BLaER1 treated with 17β-estradiol and CSF1 and Interleukin-3, amounts not matched to agents 10 nM and 100 nM (cell line): ENCODE measurements around the gene UVSSA.
A peak's percentile ranks its signal among the peaks of the same experiment; 100 is the strongest.

ENCODE experiments used
- H3K27ac ChIP-seq, 11 experiments: shearing (Covaris generic); formaldehyde crosslinking; 2 replicates each; pipeline ENCODE4 v1.8.1; 2022
- H3K27me3 ChIP-seq, 11 experiments: shearing (Covaris generic); formaldehyde crosslinking; 2 replicates each; pipeline ENCODE4 v1.8.1; 2022
- H3K36me3 ChIP-seq, 11 experiments: shearing (Covaris generic); formaldehyde crosslinking; 2 replicates each; pipeline ENCODE4 v1.8.1; 2022
- H3K4me1 ChIP-seq, 10 experiments: shearing (Covaris generic); formaldehyde crosslinking; 2 replicates each; pipeline ENCODE4 v1.8.1; 2022
- H3K4me2 ChIP-seq, 11 experiments: shearing (Covaris generic); formaldehyde crosslinking; 2 replicates each; pipeline ENCODE4 v1.8.1; 2022
- H3K4me3 ChIP-seq, 10 experiments: shearing (Covaris generic); formaldehyde crosslinking; 2 replicates each; pipeline ENCODE4 v1.8.1; 2022
- H3K9ac ChIP-seq, 11 experiments: shearing (Covaris generic); formaldehyde crosslinking; 2 replicates each; pipeline ENCODE4 v1.8.1; 2022
- H3K9me3 ChIP-seq, 11 experiments: shearing (Covaris generic); formaldehyde crosslinking; replicated peaks in 1 of 11; 2 replicates each; pipeline ENCODE4 v1.8.1; 2022
- H4K20me1 ChIP-seq, 11 experiments: shearing (Covaris generic); formaldehyde crosslinking; 2 replicates each; pipeline ENCODE4 v1.8.1; 2022
- Cebpa-rat ChIP-seq, 11 experiments: shearing (Covaris generic); IDR thresholded peaks; 2 replicates each; pipeline ENCODE4 v1.8.1; 2022

The UVSSA gene

GRCh38 chr4:1400191-1400805 is 53.3 kb downstream of the UVSSA start:
- H3K4me1 ChIP-seq = no peaks in the 10 kb centered on the region
- no peaks in the 10 kb centered on the region for H3K27me3 ChIP-seq
- H3K36me3 ChIP-seq = peaks cover 0 to 5% (median 0%) of the 10 kb centered on the region in 11 experiments; a peak in 6 of 22 replicates
- H3K9ac ChIP-seq = no peak overlapping the region
- H3K4me2 ChIP-seq = no peak overlapping the region
- H3K4me3 ChIP-seq = no peak overlapping the region
- H3K27ac ChIP-seq = no peak overlapping the region
- H3K9me3 ChIP-seq = peaks cover 92 to 95% (median 93%) of the 10 kb centered on the region in 11 experiments
- TF ChIP-seq Cebpa-rat (IDR thresholded peaks at IDR 0.05) = no peak
- no peaks in the 10 kb centered on the region for H4K20me1 ChIP-seq

GRCh38 chr4:1400831-1401408 is 53.9 kb downstream of the UVSSA start:
- Histone ChIP-seq H3K9ac (no peak overlapping the region), H3K27ac (no peak overlapping the region), H3K4me1 (no peaks in the 10 kb centered on the region), H3K36me3 (no peaks in the 10 kb centered on the region), H4K20me1 (no peaks in the 10 kb centered on the region), H3K27me3 (no peaks in the 10 kb centered on the region), H3K9me3 (peaks cover 92 to 95% (median 93%) of the 10 kb centered on the region in 11 experiments), H3K4me3 (no peak overlapping the region), H3K4me2 (no peak overlapping the region)
- no peak for TF ChIP-seq Cebpa-rat (IDR thresholded peaks at IDR 0.05)

GRCh38 chr4:1401409-1402020 is 54.5 kb downstream of the UVSSA start:
- Histone ChIP-seq H3K9ac (no peak overlapping the region), H3K36me3 (no peaks in the 10 kb centered on the region), H3K9me3 (peaks cover 92 to 95% (median 93%) of the 10 kb centered on the region in 11 experiments), H3K4me2 (no peak overlapping the region), H3K4me1 (no peaks in the 10 kb centered on the region), H3K27ac (no peak overlapping the region), H3K27me3 (no peaks in the 10 kb centered on the region), H3K4me3 (no peak overlapping the region), H4K20me1 (no peaks in the 10 kb centered on the region)
- TF ChIP-seq Cebpa-rat (IDR thresholded peaks at IDR 0.05) = no peak

GRCh38 chr4:1402021-1402515 is 55.1 kb downstream of the UVSSA start:
- H4K20me1 ChIP-seq = no peaks in the 10 kb centered on the region
- TF ChIP-seq Cebpa-rat (IDR thresholded peaks at IDR 0.05) = no peak
- H3K4me1 ChIP-seq = no peaks in the 10 kb centered on the region
- no peaks in the 10 kb centered on the region for H3K36me3 ChIP-seq
- no peak overlapping the region for H3K27ac ChIP-seq
- H3K27me3 ChIP-seq = no peaks in the 10 kb centered on the region
- H3K4me3 ChIP-seq = no peak overlapping the region
- H3K9me3 ChIP-seq = peaks cover 92 to 95% (median 93%) of the 10 kb centered on the region in 11 experiments
- no peak overlapping the region for H3K4me2 ChIP-seq
- no peak overlapping the region for H3K9ac ChIP-seq

GRCh38 chr4:1402516-1403091 is 55.6 kb downstream of the UVSSA start:
- no peak overlapping the region for H3K9ac ChIP-seq
- TF ChIP-seq Cebpa-rat (IDR thresholded peaks at IDR 0.05) = no peak
- H3K4me3 ChIP-seq = no peak overlapping the region
- no peaks in the 10 kb centered on the region for H3K4me1 ChIP-seq
- peaks cover 92 to 95% (median 93%) of the 10 kb centered on the region in 11 experiments for H3K9me3 ChIP-seq
- no peaks in the 10 kb centered on the region for H3K36me3 ChIP-seq
- H3K4me2 ChIP-seq = no peak overlapping the region
- no peaks in the 10 kb centered on the region for H4K20me1 ChIP-seq
- peaks cover 0 to 3% (median 0%) of the 10 kb centered on the region in 11 experiments; a peak in 1 of 22 replicates for H3K27me3 ChIP-seq
- no peak overlapping the region for H3K27ac ChIP-seq

- peaks cover 95 to 98% (median 96%) of the 10 kb centered on the region in 11 experiments for H3K9me3 ChIP-seq
- H3K27ac ChIP-seq = no peak overlapping the region
- TF ChIP-seq Cebpa-rat (IDR thresholded peaks at IDR 0.05) = no peak
- H3K27me3 ChIP-seq = peaks cover 0 to 6% (median 0%) of the 10 kb centered on the region in 11 experiments; a peak in 4 of 22 replicates
- no peaks in the 10 kb centered on the region for H3K36me3 ChIP-seq
- no peak overlapping the region for H3K4me2 ChIP-seq
- H3K4me1 ChIP-seq = no peaks in the 10 kb centered on the region
- no peak overlapping the region for H3K9ac ChIP-seq
- no peak overlapping the region for H3K4me3 ChIP-seq
- no peaks in the 10 kb centered on the region for H4K20me1 ChIP-seq
Measured at GRCh38 chr4:1403177-1403583, 56.2 kb downstream of the UVSSA start.

GRCh38 chr4:1403591-1404572 is 56.9 kb downstream of the UVSSA start:
- no peak overlapping the region for H3K27ac ChIP-seq
- TF ChIP-seq Cebpa-rat (IDR thresholded peaks at IDR 0.05) = no peak
- H3K9me3 ChIP-seq = peaks cover 96 to 99% (median 97%) of the 10 kb centered on the region in 11 experiments
- H4K20me1 ChIP-seq = no peaks in the 10 kb centered on the region
- H3K4me2 ChIP-seq = no peak overlapping the region
- peaks cover 0 to 13% (median 0%) of the 10 kb centered on the region in 11 experiments; a peak in 5 of 22 replicates for H3K27me3 ChIP-seq
- no peak overlapping the region for H3K9ac ChIP-seq
- no peaks in the 10 kb centered on the region for H3K4me1 ChIP-seq
- H3K36me3 ChIP-seq = no peaks in the 10 kb centered on the region
- peak overlapping the region in 2 of 10 experiments; percentile 4 to 16; a peak in 1 of 20 replicates for H3K4me3 ChIP-seq

GRCh38 chr4:1404573-1405253 is 57.7 kb downstream of the UVSSA start:
- peaks cover 0 to 21% (median 4%) of the 10 kb centered on the region in 11 experiments; a peak in 6 of 22 replicates for H3K27me3 ChIP-seq
- no peak overlapping the region for H3K27ac ChIP-seq
- H3K9ac ChIP-seq = no peak overlapping the region
- peaks cover 88 to 99% (median 97%) of the 10 kb centered on the region in 11 experiments for H3K9me3 ChIP-seq
- H3K4me2 ChIP-seq = no peak overlapping the region
- no peaks in the 10 kb centered on the region for H4K20me1 ChIP-seq
- no peaks in the 10 kb centered on the region for H3K4me1 ChIP-seq
- H3K36me3 ChIP-seq = no peaks in the 10 kb centered on the region
- no peak for TF ChIP-seq Cebpa-rat (IDR thresholded peaks at IDR 0.05)
- peak overlapping the region in 3 of 10 experiments; percentile 16 to 31 (median 19); a peak in 3 of 20 replicates for H3K4me3 ChIP-seq
